GM19351 (cell line): Measurements from ENCODE around the gene POR.

Experiments used
- ATAC-seq: cut with Tn5 transposase; IDR thresholded peaks from one replicate; pipeline ENCODE4 v1.9.1; 2021; ENCODE audit warnings: mild to moderate bottlenecking, moderate library complexity; ENCODE audit not compliant: unreplicated experiment

Gene POR

DNA sequence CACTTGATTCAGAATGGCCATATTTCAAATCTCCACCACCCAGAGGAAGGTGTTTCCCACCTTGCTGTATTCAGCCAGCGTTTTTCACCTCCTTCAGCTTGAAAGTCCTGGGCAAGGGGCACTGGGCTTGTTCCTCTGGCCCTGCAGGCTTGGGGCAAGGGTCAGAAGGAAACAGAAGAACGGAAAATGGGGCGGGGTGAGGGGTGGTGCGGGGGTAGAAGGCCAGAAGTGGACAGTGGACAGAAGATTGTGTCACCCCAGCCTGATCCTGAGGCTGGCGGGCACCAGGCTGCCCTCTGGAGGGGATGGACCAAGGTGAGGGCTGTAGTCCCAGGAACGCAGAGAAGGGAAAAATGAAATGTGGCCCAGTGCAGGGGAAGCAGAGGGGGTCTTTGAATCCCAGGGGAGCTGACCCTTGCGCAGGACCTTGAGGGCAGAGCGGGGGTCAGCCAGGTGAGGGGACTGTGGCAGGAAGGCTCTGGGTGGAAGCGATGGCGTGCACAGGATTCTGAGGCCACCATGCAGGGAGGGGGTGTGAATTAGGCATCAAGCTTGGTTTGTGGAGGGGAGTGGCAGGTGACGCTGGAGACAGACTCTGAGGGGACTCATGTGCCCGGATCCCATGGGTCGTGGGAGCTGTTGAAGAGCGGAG lies 56.5 kb downstream of the POR start:
- no peak for ATAC-seq

DNA sequence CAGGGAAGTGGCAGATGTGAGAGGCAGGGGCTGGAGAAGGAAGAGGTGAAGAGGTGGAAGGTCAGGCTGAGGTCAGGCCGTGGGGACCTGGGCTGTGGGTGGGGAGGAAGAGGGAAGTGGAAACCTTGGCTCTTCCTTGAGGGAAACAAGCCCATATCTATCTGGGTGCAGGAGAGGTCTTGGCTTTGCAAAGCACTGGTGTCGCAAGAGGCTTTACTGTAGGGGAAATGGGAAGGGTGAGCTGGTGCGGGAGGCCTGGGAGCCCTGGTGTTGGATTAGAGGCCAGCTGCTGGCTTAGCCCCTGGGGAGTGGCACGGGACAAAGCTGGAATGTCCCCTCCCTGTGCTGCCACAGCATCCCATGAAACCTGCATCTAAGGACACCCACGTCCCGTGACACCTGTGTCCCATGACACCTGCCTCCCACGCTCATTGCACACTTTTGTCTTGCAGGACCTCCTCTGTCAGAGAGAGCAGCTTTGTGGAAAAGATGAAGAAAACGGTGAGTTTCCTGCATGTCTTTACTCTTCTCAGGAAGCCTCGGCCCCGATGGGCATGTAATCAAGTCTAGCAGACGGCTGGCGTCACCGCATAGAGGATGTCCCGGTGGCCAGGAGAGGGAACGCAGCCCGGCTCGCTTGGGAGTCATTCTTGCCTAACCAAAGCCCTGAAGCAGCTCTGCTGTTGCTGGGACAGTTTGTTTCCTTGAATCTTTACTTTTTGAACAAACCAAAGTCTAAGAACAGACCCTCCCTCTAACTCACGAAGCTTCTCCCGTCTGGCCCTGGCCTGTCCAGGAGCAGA lies 57.2 kb downstream of the POR start:
- ATAC-seq = no peak

- no peak for ATAC-seq
These were observed 62.8 kb downstream of the POR start for GRCh38 chr7:75977743-75978142.

GRCh38 chr7:75979759-75980429 lies 64.9 kb downstream of the POR start:
- no peak for ATAC-seq

DNA sequence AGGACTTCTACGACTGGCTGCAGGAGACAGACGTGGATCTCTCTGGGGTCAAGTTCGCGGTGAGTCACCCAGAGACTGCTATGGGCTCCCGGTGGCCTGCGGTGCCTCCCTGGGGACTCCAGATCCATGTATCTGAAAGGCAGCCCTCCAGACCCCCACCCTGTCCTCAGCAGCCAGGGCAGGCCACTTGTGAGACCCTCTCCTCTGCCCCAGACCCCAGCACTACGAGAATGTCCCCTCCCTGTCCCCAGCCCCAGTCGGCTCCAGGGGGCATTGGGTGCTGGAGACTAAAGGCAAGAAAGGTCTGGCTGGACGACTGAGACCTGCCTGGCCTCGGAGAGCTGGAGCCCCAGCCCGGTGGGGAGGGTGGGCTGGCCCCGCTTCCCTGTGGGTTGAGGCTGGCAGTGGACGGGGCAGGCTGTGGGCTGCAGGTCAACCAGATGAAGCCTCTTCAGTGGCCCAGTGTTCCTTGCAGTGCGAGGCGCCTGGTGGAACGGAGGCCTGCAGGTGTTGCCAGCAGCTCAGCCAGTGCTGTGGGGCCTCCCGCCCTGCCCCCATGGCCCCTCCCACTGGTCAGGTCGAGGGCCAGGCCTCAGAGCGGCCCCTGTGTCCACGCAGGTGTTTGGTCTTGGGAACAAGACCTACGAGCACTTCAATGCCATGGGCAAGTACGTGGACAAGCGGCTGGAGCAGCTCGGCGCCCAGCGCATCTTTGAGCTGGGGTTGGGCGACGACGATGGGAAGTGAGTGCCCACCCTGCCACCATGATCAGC lies 65.7 kb downstream of the POR start:
- ATAC-seq = no peak

DNA sequence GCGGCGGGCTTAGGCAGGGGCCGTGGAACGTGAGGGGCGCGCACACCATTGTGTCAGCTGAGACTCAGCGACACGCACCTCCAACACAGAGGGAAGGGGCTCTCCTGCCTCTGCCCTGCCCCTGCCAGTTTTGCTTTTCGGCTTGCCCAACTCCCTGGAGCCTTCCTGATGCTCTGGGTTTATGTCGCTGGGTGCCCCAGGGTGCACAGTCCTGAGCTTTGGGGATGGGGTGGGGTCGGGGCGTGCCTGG lies 66.2 kb downstream of the POR start:
- ATAC-seq = no peak

DNA sequence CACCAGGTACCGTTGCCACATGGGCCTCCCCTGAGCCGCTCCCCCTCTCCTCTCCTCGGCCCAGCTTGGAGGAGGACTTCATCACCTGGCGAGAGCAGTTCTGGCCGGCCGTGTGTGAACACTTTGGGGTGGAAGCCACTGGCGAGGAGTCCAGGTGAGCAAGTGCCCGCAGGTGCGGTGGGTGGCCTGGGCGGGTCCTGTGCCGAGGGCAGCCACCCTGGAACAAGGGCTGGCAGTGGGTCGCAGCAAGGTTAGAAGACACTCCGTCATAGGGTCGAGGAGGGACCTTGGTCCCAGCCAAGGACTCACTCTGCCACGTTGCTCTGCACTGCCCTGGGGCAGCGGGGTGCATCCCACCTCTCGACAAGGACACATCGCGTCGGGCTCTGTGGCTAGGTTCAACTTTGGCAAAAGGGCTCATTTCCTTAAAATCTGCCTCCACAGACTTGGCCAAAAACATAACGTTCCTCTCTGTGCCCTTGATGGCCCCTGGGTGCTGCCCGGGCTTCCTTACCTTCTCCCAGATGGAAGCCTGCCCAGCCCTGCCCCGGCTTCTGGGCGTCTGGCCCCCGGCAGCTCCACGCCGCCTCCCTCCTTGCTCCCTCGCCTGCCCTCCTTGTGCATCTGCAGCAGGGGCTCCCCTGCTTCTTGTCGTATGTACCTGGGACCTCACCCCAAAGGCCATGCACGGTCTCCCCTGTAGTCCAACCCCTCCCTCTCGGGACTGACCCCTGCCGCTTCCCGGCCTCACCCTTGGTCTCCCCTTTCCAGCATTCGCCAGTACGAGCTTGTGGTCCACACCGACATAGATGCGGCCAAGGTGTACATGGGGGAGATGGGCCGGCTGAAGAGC lies 66.7 kb downstream of the POR start:
- no peak for ATAC-seq

DNA sequence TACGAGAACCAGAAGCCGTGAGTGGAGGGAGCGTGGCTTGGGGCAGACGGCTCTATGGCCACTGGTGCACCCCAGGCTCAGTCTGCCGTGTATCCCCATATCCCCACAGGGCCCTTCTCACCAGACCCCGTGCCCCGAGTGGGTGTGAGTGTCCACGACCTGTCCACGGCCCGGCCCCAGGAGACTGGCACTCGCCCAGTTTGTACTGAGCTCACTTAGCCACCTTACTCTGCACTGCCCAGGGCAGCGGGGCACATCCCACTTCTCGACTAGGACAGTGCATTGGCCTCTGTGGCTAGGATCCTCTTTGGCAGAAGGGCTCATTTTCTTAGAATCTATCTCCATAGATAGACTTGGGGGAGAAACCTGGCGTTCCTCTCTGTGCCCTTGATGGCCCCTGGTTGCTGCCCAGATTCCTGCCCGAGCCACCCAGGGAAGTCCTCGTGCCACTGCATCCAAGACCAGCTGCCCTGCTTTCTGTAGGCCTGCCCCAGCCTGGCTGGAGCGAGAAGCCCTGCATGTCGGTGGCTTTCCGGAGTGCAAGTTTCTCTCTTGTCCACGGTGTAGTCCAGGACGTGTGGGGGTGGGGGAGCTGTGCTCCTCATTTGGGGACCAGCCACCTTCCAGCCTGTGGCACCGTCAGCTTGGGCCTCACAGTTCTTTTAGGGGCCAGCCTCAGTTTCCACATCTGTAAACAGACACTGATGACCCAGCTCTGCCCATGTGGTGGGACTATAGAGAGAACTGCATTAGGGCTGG lies 67.5 kb downstream of the POR start:
- ATAC-seq = no peak

GRCh38 chr7:75983471-75984129 lies 68.6 kb downstream of the POR start:
- ATAC-seq = no peak

DNA sequence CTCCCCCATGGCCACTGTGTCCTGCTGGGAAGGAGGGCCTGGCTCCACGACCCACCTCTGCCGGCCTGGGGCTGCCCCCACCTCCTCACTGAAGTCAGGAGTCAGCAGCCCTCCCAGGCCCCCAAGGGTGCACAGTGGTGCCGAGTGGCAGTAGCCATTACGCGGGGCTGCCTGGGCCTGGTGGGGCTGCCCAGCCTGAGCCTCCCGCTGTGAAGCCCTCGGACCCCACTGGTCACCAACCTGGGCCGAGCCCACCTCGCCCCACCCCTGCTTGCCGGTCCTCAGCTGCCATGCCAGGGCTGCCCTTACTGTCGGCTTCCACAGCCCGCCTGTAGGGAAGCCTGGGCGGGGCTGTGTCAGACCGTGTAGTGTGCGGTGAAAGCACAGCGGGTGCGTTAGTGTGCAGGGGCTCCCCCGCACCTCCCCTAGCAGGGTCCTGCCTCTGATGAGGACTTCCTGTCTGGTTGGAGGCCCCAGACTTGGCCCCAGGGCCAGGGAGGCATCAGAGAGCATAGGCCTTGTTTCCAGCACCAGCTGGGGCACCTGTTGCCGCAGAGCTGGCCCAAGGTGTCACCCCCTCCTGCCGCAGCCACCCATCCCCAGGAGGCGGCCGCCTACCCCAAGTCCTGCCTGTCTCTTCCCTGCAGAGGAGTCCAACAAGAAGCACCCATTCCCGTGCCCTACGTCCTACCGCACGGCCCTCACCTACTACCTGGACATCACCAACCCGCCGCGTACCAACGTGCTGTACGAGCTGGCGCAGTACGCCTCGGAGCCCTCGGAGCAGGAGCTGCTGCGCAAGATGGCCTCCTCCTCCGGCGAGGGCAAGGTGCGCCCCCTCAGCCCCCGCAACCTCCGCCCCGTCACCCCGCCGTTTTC lies 69.4 kb downstream of the POR start:
- ATAC-seq = no peak

DNA sequence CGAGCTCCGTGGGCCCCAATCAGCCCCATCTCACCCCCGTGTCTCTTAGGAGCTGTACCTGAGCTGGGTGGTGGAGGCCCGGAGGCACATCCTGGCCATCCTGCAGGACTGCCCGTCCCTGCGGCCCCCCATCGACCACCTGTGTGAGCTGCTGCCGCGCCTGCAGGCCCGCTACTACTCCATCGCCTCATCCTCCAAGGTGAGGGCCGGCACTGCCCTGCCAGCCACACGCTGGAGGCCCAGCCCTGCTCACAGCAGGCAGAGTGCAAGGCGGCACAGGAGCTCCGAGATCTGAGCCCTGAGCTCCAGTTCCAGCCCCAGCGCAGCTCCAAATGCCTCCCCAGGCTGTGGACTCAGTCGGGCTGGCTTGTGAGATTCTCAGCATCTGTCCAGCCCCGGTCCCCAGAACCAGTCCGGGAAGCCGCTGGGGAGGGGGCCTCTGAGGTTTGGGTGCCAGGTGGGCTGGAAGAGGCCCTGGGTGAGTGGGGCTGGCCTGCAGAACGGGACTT lies 70.1 kb downstream of the POR start:
- no peak for ATAC-seq

- no peak for ATAC-seq
These were observed 70.7 kb downstream of the POR start for GRCh38 chr7:75985518-75986146.

GRCh38 chr7:75986147-75986781 lies 71.3 kb downstream of the POR start:
- ATAC-seq = no peak

DNA sequence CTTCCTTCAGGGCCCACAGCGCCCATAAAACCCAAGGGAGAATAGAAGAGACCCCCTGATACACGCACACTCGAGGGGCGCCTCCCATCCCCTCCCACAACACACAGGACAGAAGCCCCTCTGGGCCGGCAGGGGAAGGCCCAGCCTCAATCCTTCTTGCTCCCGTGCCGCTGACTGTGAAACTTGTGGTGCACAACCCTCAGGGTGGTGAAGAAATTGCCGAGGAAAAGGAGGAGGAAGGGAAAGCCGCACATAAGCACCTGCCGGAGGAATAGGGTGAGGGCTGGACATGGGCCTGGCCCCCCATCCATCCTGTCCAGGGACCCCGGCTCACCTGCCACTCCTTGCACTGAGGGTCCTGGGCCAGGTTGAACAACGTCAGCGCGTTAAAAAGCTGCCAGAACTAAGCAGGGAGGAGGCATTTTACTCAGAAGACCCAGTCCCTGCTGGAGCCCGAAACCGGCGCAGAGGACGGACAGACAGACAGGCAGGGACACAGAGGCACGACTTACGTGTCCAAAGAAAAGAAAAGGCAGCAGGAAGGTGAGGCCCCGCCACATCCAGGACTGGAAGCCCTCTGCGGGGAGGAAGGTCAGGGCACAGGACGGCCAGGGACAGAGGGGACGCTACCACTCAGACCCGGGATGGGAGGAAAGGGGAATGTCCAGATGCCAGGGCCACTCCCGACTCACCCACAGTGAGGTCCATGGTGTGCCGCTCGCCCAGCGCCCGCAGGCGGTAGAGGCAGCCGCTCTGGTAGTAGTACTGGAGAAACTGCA lies 72.3 kb downstream of the POR start:
- ATAC-seq = no peak

GRCh38 chr7:75987805-75988567 lies 73.0 kb downstream of the POR start:
- ATAC-seq = no peak
